ENCODE results near the gene ACSL4. TPM values are rescaled to one million over a fixed set of nuclear protein-coding genes. Genes with fewer than 3 reads are reported as not detected.
"Not testable (repeated sequence)": the region's sequence is repeated elsewhere in the genome, so short reads cannot be mapped to it uniquely, and the experiment has no call there.

Gene ACSL4
- total RNA-seq, 1 experiment from 2014 or later, result 31.2 TPM

DNA sequence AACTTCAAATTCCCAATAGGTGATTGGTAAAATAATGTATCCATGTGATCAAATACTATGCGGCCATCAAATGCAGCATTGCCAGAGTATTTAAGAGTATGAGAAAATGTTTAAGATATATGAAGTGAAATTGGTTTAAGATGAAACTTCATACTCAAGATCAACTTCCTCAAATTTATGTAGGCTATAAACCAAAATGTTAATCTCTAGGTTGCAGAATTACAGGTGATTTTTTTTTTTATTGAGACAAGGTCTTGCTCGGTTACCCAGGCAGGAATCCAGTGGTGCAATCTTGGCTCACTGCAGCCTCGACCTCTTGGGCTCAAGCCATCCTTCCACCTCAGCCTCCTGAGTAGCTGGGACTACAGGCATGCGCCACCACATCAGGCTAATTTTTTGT is 25.3 kb downstream of the ACSL4 start:
- H3K4me1 ChIP-seq, result peaks cover 5% of the 10 kb centered on the region; the same call in 1 of the 2 replicates
- H3K9me3 ChIP-seq (replicated peaks), result no peaks in the 10 kb centered on the region
- H3K36me3 ChIP-seq, result no peaks in the 10 kb centered on the region
- no peak for DNase-seq
- H3K27ac ChIP-seq, result no peak overlapping the region
- H3K4me3 ChIP-seq, result no peak overlapping the region
- H3K27me3 ChIP-seq, result no peaks in the 10 kb centered on the region

DNA sequence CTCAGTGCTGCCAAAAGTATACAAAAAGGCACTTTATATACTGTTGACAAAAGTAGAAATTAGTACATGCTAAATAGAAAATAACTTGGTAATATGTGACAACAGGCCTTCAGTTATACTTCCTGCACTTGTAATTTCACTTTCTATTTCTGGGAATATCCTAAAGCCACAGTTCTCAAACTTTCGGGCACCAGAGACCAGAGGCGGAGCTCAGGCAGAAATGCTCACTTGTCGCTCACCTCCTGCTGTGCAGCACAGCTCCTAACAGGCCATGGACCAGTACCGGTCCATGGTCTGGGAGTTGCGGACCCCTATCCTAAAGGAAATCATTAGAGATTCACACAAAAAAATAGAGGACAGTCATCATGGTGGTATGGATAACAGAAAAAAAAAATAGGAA is 25.7 kb downstream of the ACSL4 start:
- H3K27me3 ChIP-seq, result no peaks in the 10 kb centered on the region
- no peaks in the 10 kb centered on the region for H3K9me3 ChIP-seq (replicated peaks)
- H3K4me1 ChIP-seq, result peaks cover 5% of the 10 kb centered on the region; the same call in 1 of the 2 replicates
- DNase-seq, result no peak
- H3K36me3 ChIP-seq, result no peaks in the 10 kb centered on the region
- H3K27ac ChIP-seq, result no peak overlapping the region
- no peak overlapping the region for H3K4me3 ChIP-seq

DNA sequence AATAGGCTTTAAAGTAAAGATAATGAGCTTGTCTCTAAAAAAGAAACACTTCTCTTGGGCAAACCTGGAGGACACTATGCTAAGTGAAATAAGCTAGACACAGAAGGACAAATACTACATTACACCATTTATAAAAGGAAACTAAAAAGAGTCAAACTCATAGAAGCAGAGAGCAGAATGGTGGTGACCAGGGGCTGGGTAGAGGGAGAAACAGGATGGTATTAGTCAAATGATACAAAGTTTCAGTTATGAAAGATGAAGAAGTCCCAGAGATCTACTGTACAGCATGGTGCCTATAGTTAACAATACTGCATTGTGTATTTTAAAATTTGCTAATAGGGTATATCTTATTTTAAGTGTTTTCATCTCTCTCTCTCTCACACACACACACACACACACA is 28.5 kb downstream of the ACSL4 start:
- H3K9me3 ChIP-seq (replicated peaks), result no peaks in the 10 kb centered on the region
- no peak overlapping the region for H3K27ac ChIP-seq
- no peak for DNase-seq
- H3K36me3 ChIP-seq, result no peaks in the 10 kb centered on the region
- H3K4me1 ChIP-seq, result 0 out of 2 replicates have a peak, but pooled peaks cover under 1% of the 10 kb centered on the region
- no peaks in the 10 kb centered on the region for H3K27me3 ChIP-seq
- no peak overlapping the region for H3K4me3 ChIP-seq

DNA sequence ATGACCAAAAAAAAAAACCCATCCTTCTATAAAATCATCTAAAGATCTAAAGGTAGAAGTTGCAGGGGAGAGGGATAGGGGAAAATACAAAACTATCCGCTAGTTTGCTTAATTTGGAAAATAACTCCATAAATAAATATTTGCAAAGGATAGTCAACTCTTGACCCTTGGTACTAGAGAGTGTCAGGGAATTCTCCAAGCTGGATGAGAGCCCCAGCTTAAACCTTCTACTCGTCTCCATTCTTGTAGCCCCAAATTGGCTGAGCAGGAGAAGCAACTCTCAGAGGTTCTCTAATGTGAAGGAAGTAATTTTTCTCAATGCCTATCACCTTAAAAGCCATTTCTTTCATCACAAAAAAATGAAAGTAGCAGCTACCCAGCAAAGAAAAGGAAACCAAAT is 35.2 kb downstream of the ACSL4 start:
- H3K36me3 ChIP-seq, result no peaks in the 10 kb centered on the region
- H3K4me1 ChIP-seq, result no peaks in the 10 kb centered on the region
- H3K27ac ChIP-seq, result no peak overlapping the region
- H3K27me3 ChIP-seq, result no peaks in the 10 kb centered on the region
- H3K4me3 ChIP-seq, result no peak overlapping the region
- H3K9me3 ChIP-seq (replicated peaks), result no peaks in the 10 kb centered on the region
- DNase-seq, result no peak

DNA sequence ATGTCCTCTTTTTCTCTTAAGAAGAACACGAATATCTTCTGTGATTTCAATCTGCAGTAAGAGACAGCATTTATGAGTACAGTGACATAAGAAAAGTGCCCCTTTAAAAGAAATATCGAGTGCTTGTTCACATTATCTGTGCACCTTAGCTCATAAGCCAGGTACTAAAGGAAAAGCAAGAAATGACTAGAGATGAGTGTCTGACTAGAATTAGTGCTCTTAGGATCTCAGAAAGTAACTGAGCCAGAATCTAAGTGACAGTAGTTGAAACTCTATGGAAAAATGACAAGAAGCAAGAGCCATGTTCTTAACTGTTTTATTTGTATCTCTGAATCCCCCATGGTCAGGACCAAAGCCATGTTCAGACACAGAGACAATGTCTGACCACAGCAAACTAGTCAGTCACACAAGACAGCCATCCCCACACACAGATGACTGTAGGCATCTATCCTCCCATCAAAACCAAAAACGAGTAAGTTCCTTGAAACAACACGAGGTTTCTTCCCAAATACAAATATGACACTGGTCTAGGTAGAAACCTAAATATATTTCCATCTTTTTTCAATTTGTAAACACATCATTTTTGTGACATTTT is 36.8 kb downstream of the ACSL4 start:
- no peaks in the 10 kb centered on the region for H3K9me3 ChIP-seq (replicated peaks)
- no peak overlapping the region for H3K27ac ChIP-seq
- no peak for DNase-seq
- no peak overlapping the region for H3K4me3 ChIP-seq
- H3K36me3 ChIP-seq, result no peaks in the 10 kb centered on the region
- H3K27me3 ChIP-seq, result no peaks in the 10 kb centered on the region
- no peaks in the 10 kb centered on the region for H3K4me1 ChIP-seq

DNA sequence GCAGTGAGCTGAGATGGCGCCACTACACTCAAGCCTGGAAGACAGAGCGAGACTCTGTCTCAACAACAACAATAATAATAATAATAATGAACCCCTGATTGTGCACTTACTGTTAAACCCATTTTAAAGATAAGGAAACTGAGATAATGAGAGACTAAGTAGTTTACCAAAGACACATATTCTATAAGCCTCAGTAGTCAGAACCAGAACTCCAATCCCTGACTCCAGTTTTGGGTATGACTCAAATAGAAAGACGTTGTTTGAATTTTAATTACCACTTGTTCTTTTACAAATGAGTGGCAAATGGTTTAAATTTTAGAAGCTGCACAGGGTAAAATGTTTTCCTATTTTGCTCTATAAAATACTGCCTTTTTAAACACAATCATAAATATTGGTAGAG is 37.4 kb downstream of the ACSL4 start:
- Histone ChIP-seq H3K27me3 (no peaks in the 10 kb centered on the region), H3K36me3 (no peaks in the 10 kb centered on the region), H3K4me3 (no peak overlapping the region), H3K9me3 (replicated peaks) (no peaks in the 10 kb centered on the region), H3K27ac (no peak overlapping the region), H3K4me1 (no peaks in the 10 kb centered on the region)
- DNase-seq, result no peak

DNA sequence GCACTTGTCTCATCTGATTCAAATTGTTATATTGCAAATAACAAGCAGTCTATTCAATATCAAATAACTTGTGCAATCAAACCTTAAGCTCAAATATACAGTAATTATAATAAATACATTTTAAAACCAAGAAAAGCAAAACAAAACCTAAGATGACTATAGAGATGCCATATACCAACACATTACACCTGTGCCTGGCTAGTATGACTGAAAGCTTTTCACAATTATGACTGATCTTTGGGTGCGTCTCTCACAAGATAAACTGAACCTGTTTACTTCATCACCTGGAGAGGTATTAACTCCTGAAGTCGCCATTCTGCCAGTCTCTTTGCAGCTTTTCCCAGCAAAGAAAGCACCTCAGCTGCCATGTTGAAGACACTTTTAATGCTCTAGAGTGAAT is 41.3 kb downstream of the ACSL4 start:
- no peak for DNase-seq
- H3K27ac ChIP-seq, result no peak overlapping the region
- no peaks in the 10 kb centered on the region for H3K36me3 ChIP-seq
- no peaks in the 10 kb centered on the region for H3K9me3 ChIP-seq (replicated peaks)
- H3K4me3 ChIP-seq, result no peak overlapping the region
- no peaks in the 10 kb centered on the region for H3K4me1 ChIP-seq
- H3K27me3 ChIP-seq, result no peaks in the 10 kb centered on the region

DNA sequence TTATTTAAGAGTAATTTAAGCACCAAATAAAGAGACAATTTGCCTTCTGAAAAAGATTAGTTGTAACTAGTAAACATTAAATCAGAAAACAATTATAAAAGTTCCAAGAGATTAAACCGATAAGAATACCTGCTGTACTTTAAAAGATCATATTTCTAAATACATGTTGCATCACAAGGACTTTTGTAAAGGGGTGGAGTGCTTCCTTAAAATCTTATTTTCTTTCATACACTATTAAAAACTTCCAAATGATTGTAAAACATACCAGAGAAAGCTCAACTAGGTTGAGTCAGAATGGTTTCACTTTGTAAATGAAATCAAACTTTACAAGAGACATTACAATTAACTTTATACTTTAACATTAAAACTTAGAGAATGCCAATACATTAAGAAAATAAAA is 41.8 kb downstream of the ACSL4 start:
- DNase-seq, result no peak
- Histone ChIP-seq H3K27me3 (no peaks in the 10 kb centered on the region), H3K27ac (no peak overlapping the region), H3K4me3 (no peak overlapping the region), H3K9me3 (replicated peaks) (no peaks in the 10 kb centered on the region), H3K4me1 (no peaks in the 10 kb centered on the region), H3K36me3 (no peaks in the 10 kb centered on the region)

DNA sequence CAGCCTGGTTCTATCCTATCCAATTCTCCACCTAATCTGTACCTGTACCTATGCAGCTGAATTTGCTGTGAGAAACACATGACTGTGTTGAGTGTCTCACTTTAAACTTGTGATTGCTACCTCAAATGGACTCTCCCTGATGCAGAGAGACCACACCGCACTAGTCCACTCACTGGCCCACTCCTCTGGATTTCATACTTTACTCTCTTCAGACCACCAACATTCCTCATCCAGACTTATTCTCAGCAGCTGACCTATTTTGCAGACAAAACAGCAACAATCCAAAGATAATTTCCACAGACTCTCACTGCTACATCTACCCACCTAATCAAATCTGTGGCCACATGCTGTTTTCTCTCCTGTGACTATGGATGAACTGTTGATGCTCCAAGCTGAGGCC is 45.2 kb downstream of the ACSL4 start:
- no peaks in the 10 kb centered on the region for H3K36me3 ChIP-seq
- DNase-seq, result no peak
- H3K4me1 ChIP-seq, result no peaks in the 10 kb centered on the region
- H3K9me3 ChIP-seq (replicated peaks), result no peaks in the 10 kb centered on the region
- no peak overlapping the region for H3K4me3 ChIP-seq
- no peak overlapping the region for H3K27ac ChIP-seq
- no peaks in the 10 kb centered on the region for H3K27me3 ChIP-seq

DNA sequence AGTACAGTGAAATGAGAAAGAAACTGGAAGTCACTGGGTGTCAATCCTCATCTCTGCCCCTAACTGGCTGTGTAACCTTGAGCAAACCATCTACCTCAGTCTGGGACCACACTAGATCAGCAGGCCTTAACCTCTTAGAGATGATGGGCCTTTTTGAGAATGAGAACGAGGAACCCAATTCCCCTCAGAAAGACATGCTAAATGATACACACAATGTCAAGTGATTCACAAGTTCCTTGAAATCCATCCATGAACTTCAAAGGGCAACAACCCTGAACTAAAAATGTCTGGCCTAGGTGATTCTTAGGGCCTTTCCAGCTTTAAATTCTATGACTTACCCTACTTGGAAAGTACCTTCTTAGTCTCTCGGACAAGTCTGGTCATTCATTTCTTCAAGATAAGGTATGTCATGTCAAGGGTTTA is 47.4 kb downstream of the ACSL4 start:
- H3K27me3 ChIP-seq, result no peaks in the 10 kb centered on the region
- H3K4me3 ChIP-seq, result no peak overlapping the region
- no peak for DNase-seq
- H3K4me1 ChIP-seq, result no peaks in the 10 kb centered on the region
- no peaks in the 10 kb centered on the region for H3K9me3 ChIP-seq (replicated peaks)
- no peaks in the 10 kb centered on the region for H3K36me3 ChIP-seq
- H3K27ac ChIP-seq, result no peak overlapping the region

DNA sequence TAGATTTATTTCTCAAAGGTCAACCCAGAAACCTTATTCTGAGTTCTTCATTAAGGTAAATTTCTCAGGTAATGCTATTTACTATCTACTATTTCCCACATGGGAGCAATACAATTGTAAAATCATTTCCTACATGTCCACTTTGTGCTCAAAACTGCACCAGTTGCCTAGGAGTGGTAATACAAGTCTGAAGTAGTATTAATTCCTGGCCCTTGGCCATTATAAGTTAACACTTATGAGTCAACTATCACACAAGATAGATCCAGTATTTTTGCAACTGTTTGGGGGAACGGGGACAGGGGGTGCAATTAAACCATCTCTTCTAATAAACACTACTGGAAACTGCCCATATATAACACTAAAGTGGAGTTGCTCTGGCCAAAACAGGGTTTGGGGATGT is 48.9 kb downstream of the ACSL4 start:
- Histone ChIP-seq H3K9me3 (replicated peaks) (no peaks in the 10 kb centered on the region), H3K27ac (no peak overlapping the region), H3K36me3 (no peaks in the 10 kb centered on the region), H3K4me1 (no peaks in the 10 kb centered on the region), H3K4me3 (no peak overlapping the region), H3K27me3 (no peaks in the 10 kb centered on the region)
- no peak for DNase-seq

DNA sequence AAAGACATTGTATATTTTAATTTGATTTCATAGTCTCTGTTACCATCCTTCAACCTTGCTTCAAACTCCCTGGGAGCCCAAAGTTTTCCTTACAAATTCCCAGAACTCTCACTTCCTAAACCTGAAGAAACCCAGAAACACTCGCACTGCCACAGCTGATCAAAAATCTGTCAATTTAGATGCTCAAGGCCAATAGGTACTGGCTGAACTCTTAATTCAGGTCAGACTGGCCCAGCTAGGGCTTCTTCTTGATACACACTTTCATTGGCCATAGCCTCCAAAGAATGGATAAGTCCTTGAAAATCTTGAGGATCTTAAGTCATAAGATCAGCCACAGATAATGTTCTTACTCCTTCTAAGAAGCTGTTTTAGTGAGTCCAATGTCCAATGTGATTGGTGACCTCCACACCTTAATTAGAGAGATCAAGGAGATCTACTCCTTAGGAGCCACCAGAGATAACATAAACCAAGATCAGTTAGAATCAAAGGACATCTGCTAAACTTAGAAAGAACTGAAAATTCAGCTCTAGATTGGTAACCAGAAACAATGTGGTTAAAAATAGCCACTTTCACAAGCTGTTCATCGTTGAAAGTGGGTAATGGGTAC is 51.5 kb downstream of the ACSL4 start:
- Histone ChIP-seq H3K36me3 (no peaks in the 10 kb centered on the region), H3K4me3 (no peak overlapping the region), H3K9me3 (replicated peaks) (no peaks in the 10 kb centered on the region), H3K27ac (no peak overlapping the region), H3K4me1 (no peaks in the 10 kb centered on the region), H3K27me3 (no peaks in the 10 kb centered on the region)
- DNase-seq, result no peak

DNA sequence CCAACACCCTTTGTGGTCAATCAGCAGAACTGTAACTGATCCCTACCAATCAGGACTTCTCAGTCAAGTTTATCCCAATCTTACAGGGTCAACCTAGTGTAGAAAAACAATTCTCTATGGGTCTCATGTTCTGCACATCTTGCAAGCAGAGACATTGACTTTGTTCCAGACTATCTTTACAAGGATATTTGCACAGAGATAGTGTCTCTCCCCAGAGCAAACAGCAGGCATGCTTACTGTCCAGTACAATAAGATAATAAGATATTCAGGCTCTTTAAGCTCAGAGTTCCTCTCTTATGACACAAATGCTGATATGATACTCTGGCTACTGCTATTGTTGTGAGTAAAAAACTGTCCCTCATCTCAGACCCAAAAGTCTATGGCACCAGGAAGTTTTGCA is 53.2 kb downstream of the ACSL4 start:
- DNase-seq, result no peak
- Histone ChIP-seq H3K36me3 (no peaks in the 10 kb centered on the region), H3K9me3 (replicated peaks) (no peaks in the 10 kb centered on the region), H3K27ac (no peak overlapping the region), H3K4me3 (no peak overlapping the region), H3K27me3 (no peaks in the 10 kb centered on the region), H3K4me1 (no peaks in the 10 kb centered on the region)

DNA sequence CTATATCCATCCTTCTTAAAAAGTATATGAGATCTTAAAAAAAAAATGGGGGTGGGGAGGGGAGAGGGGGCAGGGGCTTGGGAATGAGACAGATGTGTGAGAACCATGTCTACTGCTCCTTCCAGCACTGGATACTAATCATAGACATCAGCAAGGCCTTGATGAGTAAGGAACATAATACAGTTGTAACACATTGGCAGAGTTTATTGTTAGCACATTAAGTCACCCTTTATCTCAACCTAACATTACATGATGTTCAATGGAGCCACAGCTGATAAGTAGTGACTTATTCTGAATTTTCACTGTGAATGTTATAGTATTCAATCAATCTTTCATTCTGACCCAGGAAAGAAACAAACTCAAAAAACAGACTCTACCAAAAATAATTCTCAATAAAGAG is 60.8 kb downstream of the ACSL4 start:
- Histone ChIP-seq H3K4me1 (no peaks in the 10 kb centered on the region), H3K27me3 (no peaks in the 10 kb centered on the region), H3K9me3 (replicated peaks) (no peaks in the 10 kb centered on the region), H3K36me3 (peaks cover 3% of the 10 kb centered on the region; the same call in 1 of the 2 replicates), H3K27ac (no peak overlapping the region), H3K4me3 (no peak overlapping the region)
- DNase-seq, result no peak

DNA sequence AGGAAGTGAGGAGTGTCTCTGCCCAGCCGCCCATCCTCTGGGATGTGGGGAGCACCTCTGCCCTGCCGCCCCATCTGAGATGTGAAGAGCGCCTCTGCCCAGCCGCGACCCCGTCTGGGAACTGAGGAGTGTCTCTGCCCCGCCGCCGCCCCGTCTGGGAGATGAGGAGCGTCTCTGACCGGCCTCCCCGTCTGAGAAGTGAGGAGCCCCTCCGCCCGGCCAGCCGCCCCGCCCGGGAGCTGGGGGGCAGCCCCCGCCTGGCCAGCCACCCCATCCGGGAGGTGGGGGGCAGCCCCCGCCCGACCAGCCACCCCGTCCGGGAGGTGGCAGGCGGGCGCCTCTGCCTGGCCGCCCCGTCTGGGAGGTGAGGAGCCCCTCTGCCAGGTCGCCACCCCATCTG is 61.9 kb downstream of the ACSL4 start:
- H3K27me3 ChIP-seq; H3K4me3 ChIP-seq; H3K4me1 ChIP-seq; DNase-seq; H3K9me3 ChIP-seq (replicated peaks); H3K36me3 ChIP-seq; H3K27ac ChIP-seq: not testable (repeated sequence)

DNA sequence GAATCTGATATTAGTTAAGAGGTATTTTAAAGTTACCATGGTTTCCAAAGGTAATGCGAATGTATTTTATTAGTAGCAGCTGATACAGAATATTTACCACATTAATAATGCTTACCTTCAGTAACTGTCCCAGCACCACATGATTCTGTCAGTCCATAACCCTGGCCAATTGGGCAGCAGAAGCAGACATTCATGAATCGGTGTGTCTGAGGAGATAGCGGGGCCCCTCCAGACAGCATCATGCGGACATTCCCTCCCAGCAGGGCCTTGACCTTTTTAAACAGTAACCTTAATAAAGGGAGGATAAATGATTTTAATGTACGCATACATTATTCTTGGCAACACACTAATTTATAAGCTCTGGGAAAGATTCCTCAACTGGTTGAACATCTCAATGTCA is 65.1 kb downstream of the ACSL4 start:
- DNase-seq, result no peak

More for the DNA sequence above, 65.1 kb downstream of the ACSL4 start:
- peaks cover 3% of the 10 kb centered on the region; the same call in 1 of the 2 replicates for H3K36me3 ChIP-seq
- no peak overlapping the region for H3K4me3 ChIP-seq
- no peaks in the 10 kb centered on the region for H3K4me1 ChIP-seq
- H3K9me3 ChIP-seq (replicated peaks), result no peaks in the 10 kb centered on the region
- H3K27me3 ChIP-seq, result no peaks in the 10 kb centered on the region
- H3K27ac ChIP-seq, result no peak overlapping the region

Data from SJCRH30 (cell line).